Measurements from ENCODE around the gene RELCH.

RELCH gene

DNA sequence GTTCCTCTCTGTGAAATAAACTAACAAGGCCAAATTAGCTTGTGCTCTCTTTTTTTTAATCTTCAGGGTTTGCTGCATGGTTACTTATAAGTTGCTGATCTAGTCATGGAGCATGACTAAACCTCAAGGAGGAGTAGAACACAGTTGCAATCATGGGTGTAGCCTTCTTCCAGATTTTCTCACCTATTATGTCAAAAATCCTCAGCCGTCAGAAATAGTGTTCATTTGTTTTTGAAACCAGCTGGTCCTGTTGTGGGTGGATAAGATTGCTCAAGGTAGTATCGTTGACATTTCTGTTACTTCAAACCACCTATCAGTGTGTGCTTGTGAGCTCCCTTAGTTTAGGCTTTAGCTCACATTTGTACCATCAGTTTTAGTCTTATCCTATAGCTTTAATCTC lies 11.2 kb downstream of the RELCH start:
- DNase-seq (ENCODE audit: low read depth, low spot score), result no peak
- TF ChIP-seq POLR2AphosphoS5 (IDR thresholded peaks at IDR 0.05; ENCODE audit: borderline replicate concordance, low read depth, low read length), result no peak
- TF ChIP-seq EZH2 (IDR thresholded peaks at IDR 0.05), result no peak
- no peak for TF ChIP-seq FOXP2 (optimal IDR thresholded peaks at IDR 0.05; ENCODE audit: control extremely low read depth, extremely low read length, insufficient read depth)
- H3K27ac ChIP-seq, result no peak overlapping the region
- H3K36me3 ChIP-seq (ENCODE audit: insufficient read depth, low read length), result no peaks in the 10 kb centered on the region
- no peaks in the 10 kb centered on the region for H3K9me3 ChIP-seq (ENCODE audit: low read depth, low read length)
- no peak overlapping the region for H3K9ac ChIP-seq (ENCODE audit: insufficient read length)
- no peak overlapping the region for H3K4me3 ChIP-seq

DNA sequence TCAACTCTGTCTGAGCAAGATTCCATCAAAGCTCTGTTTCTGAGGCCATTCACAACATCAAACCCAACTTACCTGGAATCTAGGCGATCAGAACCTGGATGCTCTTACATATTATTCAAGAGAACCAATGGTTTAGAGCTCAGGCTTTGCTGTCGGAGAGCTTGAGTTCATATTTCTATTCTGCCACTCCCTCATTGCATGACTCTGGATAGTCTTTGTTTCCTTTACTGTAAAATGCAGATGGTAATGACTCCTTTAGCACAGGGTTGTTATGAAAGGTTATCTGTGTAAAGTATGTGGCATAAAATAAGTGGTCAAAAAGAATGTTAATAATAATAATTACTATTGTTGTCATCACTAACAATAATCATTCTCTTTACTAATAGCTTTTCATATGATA lies 12.6 kb downstream of the RELCH start:
- DNase-seq (ENCODE audit: low read depth, low spot score), result no peak
- H3K9me3 ChIP-seq (ENCODE audit: low read depth, low read length), result no peaks in the 10 kb centered on the region
- H3K9ac ChIP-seq (ENCODE audit: insufficient read length), result no peak overlapping the region
- H3K36me3 ChIP-seq (ENCODE audit: insufficient read depth, low read length), result no peaks in the 10 kb centered on the region
- TF ChIP-seq EZH2 (IDR thresholded peaks at IDR 0.05) (no peak), FOXP2 (optimal IDR thresholded peaks at IDR 0.05; ENCODE audit: control extremely low read depth, extremely low read length, insufficient read depth) (no peak), POLR2AphosphoS5 (IDR thresholded peaks at IDR 0.05; ENCODE audit: borderline replicate concordance, low read depth, low read length) (no peak)
- no peak overlapping the region for H3K27ac ChIP-seq
- no peak overlapping the region for H3K4me3 ChIP-seq

GRCh38 chr18:62200121-62200914 lies 13.3 kb downstream of the RELCH start:
- Histone ChIP-seq H3K4me3 (no peak overlapping the region), H3K9me3 (ENCODE audit: low read depth, low read length) (no peaks in the 10 kb centered on the region), H3K36me3 (ENCODE audit: insufficient read depth, low read length) (no peaks in the 10 kb centered on the region), H3K27ac (no peak overlapping the region), H3K9ac (ENCODE audit: insufficient read length) (no peak overlapping the region)
- TF ChIP-seq POLR2AphosphoS5 (IDR thresholded peaks at IDR 0.05; ENCODE audit: borderline replicate concordance, low read depth, low read length) (no peak), FOXP2 (optimal IDR thresholded peaks at IDR 0.05; ENCODE audit: control extremely low read depth, extremely low read length, insufficient read depth) (no peak), EZH2 (IDR thresholded peaks at IDR 0.05) (no peak)
- DNase-seq (ENCODE audit: low read depth, low spot score), result no peak

GRCh38 chr18:62201870-62202269 lies 14.8 kb downstream of the RELCH start:
- Histone ChIP-seq H3K27ac (no peak overlapping the region), H3K4me3 (no peak overlapping the region), H3K36me3 (ENCODE audit: insufficient read depth, low read length) (no peaks in the 10 kb centered on the region), H3K9ac (ENCODE audit: insufficient read length) (no peak overlapping the region), H3K9me3 (ENCODE audit: low read depth, low read length) (no peaks in the 10 kb centered on the region)
- TF ChIP-seq EZH2 (IDR thresholded peaks at IDR 0.05) (no peak), POLR2AphosphoS5 (IDR thresholded peaks at IDR 0.05; ENCODE audit: borderline replicate concordance, low read depth, low read length) (no peak), FOXP2 (optimal IDR thresholded peaks at IDR 0.05; ENCODE audit: control extremely low read depth, extremely low read length, insufficient read depth) (no peak)
- DNase-seq (ENCODE audit: low read depth, low spot score), result no peak

GRCh38 chr18:62205824-62206223 lies 18.8 kb downstream of the RELCH start:
- no peak overlapping the region for H3K4me3 ChIP-seq
- no peak overlapping the region for H3K9ac ChIP-seq (ENCODE audit: insufficient read length)
- peaks cover 2% of the 10 kb centered on the region; the same call in 1 of the 2 replicates for H3K9me3 ChIP-seq (ENCODE audit: low read depth, low read length)
- no peaks in the 10 kb centered on the region for H3K36me3 ChIP-seq (ENCODE audit: insufficient read depth, low read length)
- no peak for DNase-seq (ENCODE audit: low read depth, low spot score)
- TF ChIP-seq POLR2AphosphoS5 (IDR thresholded peaks at IDR 0.05; ENCODE audit: borderline replicate concordance, low read depth, low read length), result no peak
- TF ChIP-seq FOXP2 (optimal IDR thresholded peaks at IDR 0.05; ENCODE audit: control extremely low read depth, extremely low read length, insufficient read depth), result no peak
- no peak for TF ChIP-seq EZH2 (IDR thresholded peaks at IDR 0.05)
- H3K27ac ChIP-seq, result no peak overlapping the region

DNA sequence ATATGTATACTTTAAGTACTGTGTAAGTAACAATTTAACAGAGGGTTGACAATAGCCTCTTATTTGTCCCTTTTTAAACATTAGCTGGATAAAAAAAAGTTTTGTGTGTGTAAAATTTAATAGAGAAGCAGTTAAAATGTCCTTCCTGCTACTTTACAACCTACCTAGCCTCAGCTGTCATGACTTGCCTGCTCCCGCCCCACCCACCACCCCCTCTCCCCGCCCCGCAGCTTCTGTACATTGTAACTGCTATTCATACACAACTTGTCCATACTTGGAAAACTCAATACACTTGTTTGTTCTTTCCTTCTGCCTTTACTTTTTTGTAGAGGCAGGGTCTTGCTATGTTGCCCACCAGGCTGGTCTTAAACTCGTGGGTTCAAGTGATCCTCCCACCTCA lies 19.5 kb downstream of the RELCH start:
- H3K36me3 ChIP-seq (ENCODE audit: insufficient read depth, low read length), result no peaks in the 10 kb centered on the region
- DNase-seq (ENCODE audit: low read depth, low spot score), result no peak
- no peak overlapping the region for H3K27ac ChIP-seq
- peaks cover 2% of the 10 kb centered on the region; the same call in 1 of the 2 replicates for H3K9me3 ChIP-seq (ENCODE audit: low read depth, low read length)
- H3K4me3 ChIP-seq, result no peak overlapping the region
- TF ChIP-seq FOXP2 (optimal IDR thresholded peaks at IDR 0.05; ENCODE audit: control extremely low read depth, extremely low read length, insufficient read depth) (no peak), POLR2AphosphoS5 (IDR thresholded peaks at IDR 0.05; ENCODE audit: borderline replicate concordance, low read depth, low read length) (no peak), EZH2 (IDR thresholded peaks at IDR 0.05) (no peak)
- no peak overlapping the region for H3K9ac ChIP-seq (ENCODE audit: insufficient read length)

DNA sequence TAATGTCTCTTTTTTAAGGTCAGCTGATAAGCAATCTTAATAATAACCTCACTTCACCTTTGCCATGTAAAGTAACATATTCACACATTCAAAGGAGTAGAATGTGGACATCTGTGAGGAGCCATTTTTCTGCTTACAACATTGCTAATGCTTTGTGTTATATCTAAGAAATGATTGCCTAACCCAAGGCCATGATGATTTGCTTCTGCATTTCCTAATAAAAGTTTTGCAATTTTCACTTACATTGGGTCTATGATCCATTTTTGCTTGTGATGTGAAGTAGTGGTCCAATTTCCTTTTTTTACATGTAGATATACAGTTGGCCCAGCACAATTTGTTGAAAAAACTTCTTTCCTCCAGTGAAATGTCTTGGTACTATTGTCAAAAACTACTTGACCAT lies 22.0 kb downstream of the RELCH start:
- no peak overlapping the region for H3K9ac ChIP-seq (ENCODE audit: insufficient read length)
- peaks cover 5% of the 10 kb centered on the region; the same call in 1 of the 2 replicates for H3K36me3 ChIP-seq (ENCODE audit: insufficient read depth, low read length)
- peaks cover 2% of the 10 kb centered on the region; the same call in 1 of the 2 replicates for H3K9me3 ChIP-seq (ENCODE audit: low read depth, low read length)
- TF ChIP-seq EZH2 (IDR thresholded peaks at IDR 0.05), result no peak
- no peak for TF ChIP-seq FOXP2 (optimal IDR thresholded peaks at IDR 0.05; ENCODE audit: control extremely low read depth, extremely low read length, insufficient read depth)
- no peak for TF ChIP-seq POLR2AphosphoS5 (IDR thresholded peaks at IDR 0.05; ENCODE audit: borderline replicate concordance, low read depth, low read length)
- no peak for DNase-seq (ENCODE audit: low read depth, low spot score)
- H3K4me3 ChIP-seq, result no peak overlapping the region
- no peak overlapping the region for H3K27ac ChIP-seq

- TF ChIP-seq POLR2AphosphoS5 (IDR thresholded peaks at IDR 0.05; ENCODE audit: borderline replicate concordance, low read depth, low read length) (no peak), EZH2 (IDR thresholded peaks at IDR 0.05) (no peak), FOXP2 (optimal IDR thresholded peaks at IDR 0.05; ENCODE audit: control extremely low read depth, extremely low read length, insufficient read depth) (no peak)
- H3K27ac ChIP-seq, result no peak overlapping the region
- H3K9me3 ChIP-seq (ENCODE audit: low read depth, low read length), result peaks cover 2% of the 10 kb centered on the region; the same call in 1 of the 2 replicates
Observed at GRCh38 chr18:62210138-62210537, 23.1 kb downstream of the RELCH start.

More at GRCh38 chr18:62210138-62210537, 23.1 kb downstream of the RELCH start:
- peaks cover 5% of the 10 kb centered on the region; the same call in 1 of the 2 replicates for H3K36me3 ChIP-seq (ENCODE audit: insufficient read depth, low read length)
- H3K4me3 ChIP-seq, result no peak overlapping the region
- no peak for DNase-seq (ENCODE audit: low read depth, low spot score)
- H3K9ac ChIP-seq (ENCODE audit: insufficient read length), result no peak overlapping the region

Measured in SK-N-MC (cell line).